A549 (cell line): Measurements from ENCODE around the gene CARD11. TPM values are rescaled to one million over a fixed set of nuclear protein-coding genes. Genes with fewer than 3 reads are reported as not detected.

Source experiments
- ATAC-seq, 2 experiments: fragments of 200-7000 bp in 1 of 2; fragments of >200 bp in 1 of 2; cut with Nextera tagmentation in 1 of 2; cut with Tn5 transposase in 1 of 2; 3 replicates each; pipeline versions ENCODE4 v1.8.0 to v1.9.1; 2018 to 2020; ENCODE audit warnings: mild to moderate bottlenecking in 1 of 2, moderate library complexity in 1 of 2
- CTCF ChIA-PET: fragments of 300-600 bp; sonication (Branson Sonifier 250); formaldehyde crosslinking; extraction: SDS; loops from one replicate; lab custom pipeline; 2021; ENCODE audit warnings: antibody characterized with exemption, inconsistent platforms; lab: Yijun Ruan, JAX
- POLR2A ChIA-PET: fragments of 350-600 bp; formaldehyde crosslinking; extraction: SDS; loops from one replicate; lab custom pipeline; 2021; ENCODE audit warnings: antibody characterized with exemption, inconsistent platforms; lab: Yijun Ruan, JAX
- DNase-seq, 2 experiments: peaks; one replicate each; pipeline versions ENCODE4 v3.0.0 to v3.0.0-alpha.2; 2011 to 2016; ENCODE audit warnings: low read depth in 1 of 2, low spot score in 1 of 2
- FAIRE-seq: peaks from 2 replicates; lab custom pipeline; 2011; peaks lifted over from hg19 to GRCh38; lab: Jason Lieb, UNC
- H3K27ac ChIP-seq, 2 experiments: fragments of >200 bp; sonication (Bioruptor Twin); formaldehyde crosslinking; 3 replicates each; pipeline ENCODE4 v1.5.1; 2016 to 2017
- H3K4me1 ChIP-seq: fragments of >200 bp; sonication (Bioruptor Twin); formaldehyde crosslinking; 3 replicates; pipeline ENCODE4 v1.6.1; 2016
- H3K4me2 ChIP-seq: fragments of >200 bp; sonication (Bioruptor Twin); formaldehyde crosslinking; 3 replicates; pipeline ENCODE4 v1.6.1; 2016
- H3K4me3 ChIP-seq: fragments of >200 bp; sonication (Bioruptor Twin); formaldehyde crosslinking; 3 replicates; pipeline ENCODE4 v1.5.1; 2016
- H3K9me3 ChIP-seq: fragments of >200 bp; sonication (Bioruptor Twin); formaldehyde crosslinking; 3 replicates; pipeline ENCODE4 v1.6.1; 2016
- ATOH8 ChIP-seq: fragments of 250-450 bp; sonication (Bioruptor Pico); IDR thresholded peaks from 2 replicates; pipeline ENCODE4 v1.5.0; 2020; ENCODE audit warnings: low read depth, mild to moderate bottlenecking, moderate library complexity
- CHD2 ChIP-seq: fragments of 150-350 bp; IDR thresholded peaks from 2 replicates; pipeline ENCODE4 v1.6.1; 2014; ENCODE audit warnings: low read length; ENCODE audit not compliant: partially characterized antibody
- GATA3 ChIP-seq: IDR thresholded peaks from 2 replicates; pipeline ENCODE4 v1.6.1; 2012; ENCODE audit warnings: borderline replicate concordance
- HMGXB4 ChIP-seq: fragments of 250-450 bp; sonication (Bioruptor Pico); IDR thresholded peaks from 2 replicates; pipeline ENCODE4 v1.5.0; 2021; ENCODE audit warnings: mild to moderate bottlenecking, moderate library complexity, borderline replicate concordance
- MAFK ChIP-seq: fragments of 450-650 bp; IDR thresholded peaks from 2 replicates; pipeline ENCODE4 v1.6.1; 2014; ENCODE audit not compliant: partially characterized antibody
- PBX3 ChIP-seq: IDR thresholded peaks from 2 replicates; pipeline ENCODE4 v1.6.1; 2012
- PHF8 ChIP-seq: fragments of 200-600 bp; sonication (generic); IDR thresholded peaks from 2 replicates; pipeline ENCODE4 v1.6.1; 2016; ENCODE audit warnings: low read depth, mild to moderate bottlenecking, antibody characterized with exemption, moderate library complexity, borderline replicate concordance
- POLR2A ChIP-seq: IDR thresholded peaks from 2 replicates; pipeline ENCODE4 v1.6.1; 2012; ENCODE audit warnings: mild to moderate bottlenecking, low read length
- RCOR1 ChIP-seq: fragments of 150-350 bp; IDR thresholded peaks from 2 replicates; pipeline ENCODE4 v1.6.1; 2014; ENCODE audit warnings: antibody characterized with exemption, low read length, low read depth
- SREBF2 ChIP-seq: fragments of 450-650 bp; IDR thresholded peaks from 2 replicates; pipeline ENCODE4 v1.6.1; 2014; ENCODE audit warnings: mild to moderate bottlenecking, moderate library complexity
- TP53 ChIP-seq: fragments of 250-450 bp; sonication (Bioruptor Pico); IDR thresholded peaks from 2 replicates; pipeline ENCODE4 v1.5.0; 2021; ENCODE audit warnings: mild to moderate bottlenecking, moderate library complexity
- USF2 ChIP-seq: fragments of 450-650 bp; IDR thresholded peaks from 2 replicates; pipeline ENCODE4 v1.6.1; 2014; ENCODE audit warnings: antibody characterized with exemption
- ZFP36 ChIP-seq: fragments of 450-650 bp; IDR thresholded peaks from 2 replicates; pipeline ENCODE4 v1.6.1; 2014; ENCODE audit warnings: borderline replicate concordance; ENCODE audit not compliant: partially characterized antibody
- WGBS: methylation state at CpG from one replicate; pipeline ENCODE4 v1.1.6; 2017; ENCODE audit errors: missing lambda C conversion rate; 5-methylcytosine and 5-hydroxymethylcytosine counted together
- polyA plus RNA-seq, 4 experiments: library from polyadenylated mRNA; depleted of rRNA in 3 of 4; stranded (reverse); fragments of >200 nt; fragmentation: RNase III in 1 of 4; extraction: RNeasy Plus Mini Kit Qiagen cat#74134 plus additional on column Dnase treatment in 1 of 4; gene quantifications; 2 replicates in 3 of 4; 3 replicates in 1 of 4; pipeline ENCODE4 v1.2.3, GENCODE V29; 2011 to 2017

The CARD11 gene
- polyA plus RNA-seq, 2 of the 4 experiments (the other 2 are of a cell fraction) = 0.48 to 1.1 TPM

GRCh38 chr7:2982831-2983230 lies 60.8 kb downstream of the CARD11 start (continued):
- no peak for TF ChIP-seq USF2
- no peak for TF ChIP-seq PBX3
- TF ChIP-seq RCOR1 = no peak
- TF ChIP-seq SREBF2 = no peak
- TF ChIP-seq GATA3 = no peak

- ChIA-PET CTCF (interaction anchor here (1.0 kb wide), 1 partner anchor 15 kb away, joined by 3 read pairs; no protein-coding TSS in a partner anchor), POLR2A (no interaction called here)
- ATAC-seq = no peak
- no peaks in the 10 kb centered on the region for H3K4me1 ChIP-seq
- WGBS = 87% methylated on average over 11 of the region's 11 CpGs
- DNase-seq = no peak
- H3K27ac ChIP-seq = no peak overlapping the region
- H3K4me2 ChIP-seq = no peak overlapping the region
- no peak overlapping the region for H3K4me3 ChIP-seq
- no peaks in the 10 kb centered on the region for H3K9me3 ChIP-seq
- TF ChIP-seq HMGXB4 (CRISPR knock-in tag) = no peak
- no peak for FAIRE-seq
Measured at GRCh38 chr7:2982401-2982800, 61.3 kb downstream of the CARD11 start.

GRCh38 chr7:2981103-2981480 lies 62.6 kb downstream of the CARD11 start:
- H3K27ac ChIP-seq = no peak overlapping the region
- CTCF ChIA-PET = no interaction called here
- H3K4me3 ChIP-seq = no peak overlapping the region
- H3K4me1 ChIP-seq = no peaks in the 10 kb centered on the region
- H3K9me3 ChIP-seq = no peaks in the 10 kb centered on the region
- ATAC-seq (no peak), FAIRE-seq (no peak), DNase-seq (no peak)
- WGBS = 64% methylated on average over 8 of the region's 8 CpGs
- TF ChIP-seq PHF8 (no peak), MAFK (no peak), PBX3 (no peak), ATOH8 (CRISPR knock-in tag) (no peak), ZFP36 (no peak), CHD2 (no peak), USF2 (no peak), POLR2A (no peak), TP53 (CRISPR knock-in tag) (no peak)
- H3K4me2 ChIP-seq = no peak overlapping the region
- POLR2A ChIA-PET = no interaction called here
